ENCODE measurements around the gene YWHAB.

Gene YWHAB

DNA sequence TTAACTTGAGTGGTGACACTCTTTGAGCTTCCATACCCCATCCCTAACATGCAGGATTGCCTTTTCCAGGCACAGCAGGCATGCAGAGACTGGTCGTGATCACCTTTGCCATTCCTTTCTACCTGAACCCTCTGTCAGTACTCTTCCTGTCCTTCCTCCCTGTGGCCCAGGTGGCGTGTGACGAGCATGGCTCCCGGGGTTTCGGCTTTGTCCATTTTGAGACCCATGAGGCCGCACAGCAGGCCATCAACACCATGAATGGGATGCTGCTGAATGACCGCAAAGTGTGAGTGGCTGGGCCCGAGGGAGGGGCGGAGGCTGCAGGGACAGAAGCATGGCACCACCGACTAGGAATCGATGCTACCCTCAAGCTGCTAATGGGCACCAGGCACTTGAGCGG is 31.1 kb downstream of the YWHAB start:
- DNase-seq, result no peak

DNA sequence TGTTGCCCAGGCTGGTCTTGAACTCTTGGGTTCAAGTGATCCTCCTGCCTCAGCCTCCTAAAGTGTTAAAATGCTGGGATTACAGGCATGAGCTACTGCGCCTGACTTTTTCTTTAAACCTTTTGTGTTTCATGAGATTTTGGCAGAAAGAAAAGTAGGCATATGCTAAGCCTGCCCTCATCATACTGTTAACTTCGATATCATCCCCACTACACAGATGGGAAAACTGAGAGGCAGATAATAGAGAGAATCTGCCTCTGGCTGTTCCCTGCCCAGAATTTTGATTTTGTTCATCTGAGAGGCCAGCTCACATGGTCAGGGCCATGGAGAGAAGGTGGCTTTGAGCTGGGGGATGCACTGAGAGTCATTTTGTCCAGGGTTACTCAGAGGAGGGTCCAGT is 31.9 kb downstream of the YWHAB start:
- no peak for DNase-seq

DNA sequence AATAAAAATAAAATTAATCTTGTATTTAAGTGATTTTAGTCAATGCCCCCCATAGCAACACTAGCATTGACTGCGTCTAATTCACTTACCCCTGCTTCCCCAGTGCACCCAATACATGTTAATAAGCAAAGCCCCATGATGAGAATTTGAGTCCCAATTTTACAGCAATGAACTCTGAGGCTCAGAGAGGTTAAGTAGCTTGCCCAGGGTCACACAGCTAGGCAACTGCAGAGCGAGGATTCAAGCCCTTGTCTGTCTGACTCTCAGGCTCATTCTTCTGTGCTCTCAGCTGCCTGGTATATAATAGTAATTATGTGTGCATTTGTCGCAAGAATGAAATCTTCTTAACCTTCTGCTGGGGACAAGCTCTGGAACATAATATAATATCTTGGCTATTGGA is 32.8 kb downstream of the YWHAB start:
- no peak for DNase-seq

DNA sequence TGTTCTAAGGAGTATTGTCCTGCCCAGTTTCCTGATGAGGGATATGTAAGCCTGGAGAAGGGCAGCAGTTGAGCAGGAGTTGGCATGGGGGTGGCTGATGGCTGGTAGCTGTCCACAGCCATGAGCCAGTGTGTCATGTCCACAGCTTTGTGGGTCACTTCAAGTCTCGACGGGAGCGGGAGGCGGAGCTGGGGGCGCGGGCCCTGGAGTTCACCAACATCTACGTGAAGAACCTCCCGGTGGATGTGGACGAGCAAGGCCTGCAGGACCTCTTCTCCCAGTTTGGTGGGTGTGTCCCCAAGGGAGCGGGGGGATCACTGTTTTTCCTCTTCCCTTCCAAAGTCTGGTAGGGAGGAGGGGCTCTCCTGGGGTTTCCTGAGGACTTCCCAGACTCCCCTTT is 33.3 kb downstream of the YWHAB start:
- DNase-seq, result no peak

DNA sequence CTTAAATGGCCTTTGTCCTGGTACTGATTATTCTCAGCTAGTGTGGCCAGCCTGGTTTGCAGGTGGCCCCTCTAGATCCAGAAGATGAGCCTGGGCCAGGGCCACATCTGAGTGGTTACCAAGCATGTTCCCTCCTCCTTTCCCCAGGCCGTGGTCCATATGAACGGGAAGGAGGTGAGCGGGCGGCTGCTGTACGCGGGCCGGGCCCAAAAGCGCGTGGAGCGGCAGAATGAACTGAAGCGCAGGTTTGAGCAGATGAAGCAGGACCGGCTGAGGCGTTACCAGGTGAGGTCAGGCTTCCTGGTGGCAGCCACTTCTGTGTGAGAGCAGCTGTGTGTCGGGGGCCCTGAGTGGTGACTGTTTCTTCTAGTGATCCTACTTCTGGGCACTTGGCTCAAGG is 35.9 kb downstream of the YWHAB start:
- no peak for DNase-seq

DNA sequence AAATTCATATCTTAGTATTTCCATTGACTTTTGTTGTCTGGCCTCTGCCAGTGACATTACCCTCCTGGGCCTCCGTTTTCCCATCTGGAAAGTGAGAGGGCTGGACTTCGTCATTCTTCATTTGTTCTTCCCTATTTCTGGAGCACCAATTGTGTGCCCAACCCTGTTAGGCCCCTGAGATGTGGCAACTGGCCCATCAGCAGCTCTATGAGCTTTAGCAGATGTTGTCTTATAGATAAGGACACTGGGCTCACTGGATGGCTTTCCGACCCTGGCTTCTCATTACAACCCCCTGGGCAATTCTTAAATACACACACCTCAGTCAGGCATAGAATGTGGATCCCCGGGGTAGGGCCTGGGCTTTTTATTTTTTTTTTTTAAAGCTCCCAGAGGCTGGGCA is 39.0 kb downstream of the YWHAB start:
- DNase-seq, result peak; percentile 73

DNA sequence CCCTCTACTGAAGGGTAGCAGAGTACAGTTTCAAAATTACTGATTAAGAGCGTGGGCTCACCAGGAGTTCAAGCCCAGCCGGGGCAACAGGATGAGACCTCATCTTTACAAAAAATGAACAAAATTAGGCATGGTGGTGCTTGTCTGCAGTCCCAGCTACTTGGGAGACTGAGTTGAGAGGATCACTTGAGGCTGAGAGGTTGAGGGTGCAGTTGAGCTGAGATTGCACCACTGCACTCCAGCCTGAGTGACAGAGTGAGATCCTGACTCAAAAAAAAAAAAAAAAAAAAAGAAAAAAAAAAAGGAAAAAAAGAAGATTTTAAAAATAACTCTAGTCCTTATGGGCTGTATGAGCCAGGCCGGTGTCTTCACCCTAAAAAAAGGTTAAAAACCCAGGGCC is 43.1 kb downstream of the YWHAB start:
- DNase-seq, result no peak

DNA sequence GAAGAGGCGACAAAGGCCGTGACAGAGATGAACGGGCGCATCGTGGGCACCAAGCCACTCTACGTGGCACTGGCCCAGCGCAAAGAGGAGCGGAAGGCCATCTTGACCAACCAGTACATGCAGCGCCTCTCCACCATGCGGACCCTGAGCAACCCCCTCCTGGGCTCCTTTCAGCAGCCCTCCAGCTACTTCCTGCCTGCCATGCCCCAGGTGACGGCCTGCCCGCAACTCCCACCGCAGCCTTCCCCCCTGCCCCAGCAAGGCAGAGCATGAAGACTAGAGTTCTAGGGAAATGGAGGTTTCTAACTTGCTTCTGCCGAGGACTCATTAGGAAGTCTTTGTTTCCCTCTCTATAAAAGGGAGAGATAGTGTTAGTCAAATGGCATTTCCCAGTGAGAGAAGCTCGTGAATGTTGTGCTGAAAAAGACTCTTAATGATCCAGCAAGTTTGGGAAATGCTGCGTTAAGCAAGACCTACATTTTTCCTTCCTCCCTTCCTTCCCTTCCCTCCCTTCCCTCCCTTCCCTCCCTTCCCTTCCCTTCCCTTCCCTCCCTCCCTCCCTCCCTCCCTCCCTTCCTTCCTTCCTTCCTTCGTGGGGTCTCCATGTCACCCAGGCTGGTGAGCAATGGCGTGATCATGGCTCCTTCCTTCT is 45.1 kb downstream of the YWHAB start:
- DNase-seq, result no peak

DNA sequence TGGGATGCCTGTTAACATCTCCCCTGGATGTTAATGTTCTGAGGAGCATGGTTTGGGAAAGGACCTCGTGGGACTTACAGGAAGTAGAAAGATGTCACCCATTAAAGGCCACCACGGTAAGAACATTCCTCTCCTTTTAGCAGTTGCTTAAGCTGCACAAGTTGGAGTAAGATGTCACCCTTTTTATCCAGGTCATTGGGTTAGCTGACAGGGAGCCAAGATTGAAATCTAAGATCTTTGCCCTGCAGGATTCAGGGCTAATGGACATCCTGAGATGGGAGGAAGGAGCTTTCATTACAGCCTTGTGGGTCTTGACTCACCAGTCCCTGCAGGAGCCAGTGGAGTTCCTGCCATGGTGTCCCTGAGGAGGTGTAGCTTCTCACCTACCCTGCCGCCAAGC is 46.4 kb downstream of the YWHAB start:
- DNase-seq, result no peak

DNA sequence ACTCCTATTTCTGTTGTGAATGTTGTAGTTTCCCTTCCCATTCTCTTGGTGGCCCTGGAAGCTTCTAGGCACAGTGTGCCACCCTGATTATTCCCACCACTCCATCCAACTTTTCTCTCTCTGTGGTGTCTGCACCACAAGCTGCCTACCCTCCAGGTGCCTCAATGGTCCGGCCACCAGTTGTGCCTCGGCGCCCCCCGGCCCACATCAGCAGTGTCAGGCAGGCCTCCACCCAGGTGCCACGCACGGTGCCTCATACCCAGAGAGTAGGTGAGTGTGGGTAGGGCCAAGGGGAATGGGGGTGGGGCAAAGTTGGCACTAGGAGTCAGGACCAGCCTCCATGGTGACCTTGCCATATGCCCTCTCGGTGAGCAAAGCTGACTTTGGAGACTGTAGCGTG is 47.4 kb downstream of the YWHAB start:
- DNase-seq, result no peak

DNA sequence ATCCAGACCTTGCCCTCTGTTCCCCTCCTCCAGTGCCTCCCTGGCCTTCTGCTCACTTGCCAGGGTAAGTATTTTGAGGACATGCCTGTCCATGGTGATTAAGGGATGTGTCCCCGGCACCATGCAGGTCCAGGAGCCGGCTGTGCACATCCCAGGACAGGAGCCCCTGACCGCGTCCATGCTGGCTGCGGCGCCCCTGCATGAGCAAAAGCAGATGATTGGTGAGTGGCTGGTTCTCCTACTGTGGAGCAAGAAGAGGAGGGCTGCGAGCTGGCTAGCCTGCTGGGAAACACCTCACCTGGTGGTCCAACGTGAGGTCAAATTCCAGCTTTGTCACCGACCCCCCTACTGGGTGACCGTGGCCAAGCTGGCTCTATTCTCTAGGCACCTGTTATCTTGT is 51.0 kb downstream of the YWHAB start:
- DNase-seq, result no peak

DNA sequence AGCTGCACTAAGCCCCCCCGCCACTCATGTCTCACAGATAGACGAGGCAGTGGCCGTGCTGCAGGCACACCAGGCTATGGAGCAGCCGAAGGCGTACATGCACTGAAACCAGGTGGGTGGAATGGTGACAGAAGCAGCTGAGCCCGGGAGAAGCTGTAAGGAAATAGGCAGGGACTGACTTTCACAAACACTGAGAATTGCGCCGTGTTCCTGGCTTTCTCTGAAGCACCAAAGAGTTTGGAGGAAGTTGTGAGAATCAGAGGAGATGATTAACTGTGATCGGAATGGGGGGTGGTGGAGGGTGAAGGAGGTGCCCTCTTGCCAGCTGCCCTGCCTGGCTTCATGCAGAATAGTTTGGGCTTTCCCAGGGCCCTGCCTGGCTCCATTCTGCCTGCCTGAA is 53.1 kb downstream of the YWHAB start:
- no peak for DNase-seq

DNA sequence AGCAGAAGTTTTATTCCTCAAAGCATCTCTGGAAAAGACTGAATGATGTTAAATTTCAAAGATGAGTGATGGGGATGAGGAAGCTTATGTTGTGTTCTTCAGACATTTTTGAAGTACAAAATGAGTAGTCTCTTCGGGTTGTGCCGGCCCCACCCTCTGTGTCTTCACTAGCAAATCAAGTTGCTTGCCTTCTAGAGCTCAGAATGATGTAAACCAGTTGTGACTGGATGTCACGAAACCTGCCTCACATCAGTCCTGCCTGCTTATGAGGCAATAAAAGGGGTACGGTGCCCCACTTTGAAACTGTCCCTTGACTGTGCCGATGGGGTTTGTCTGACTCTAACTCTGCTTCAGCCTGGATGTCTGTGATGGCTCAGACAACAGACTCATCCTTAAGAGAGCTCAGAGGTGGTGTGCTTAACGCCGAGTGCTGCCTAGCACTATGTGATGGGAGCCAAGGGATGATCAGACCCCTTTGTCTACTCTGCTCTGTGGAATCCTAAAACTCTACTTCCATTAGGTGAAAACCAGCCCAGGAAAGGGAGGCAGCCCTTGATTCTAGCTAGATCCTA is 55.7 kb downstream of the YWHAB start:
- DNase-seq, result no peak

DNA sequence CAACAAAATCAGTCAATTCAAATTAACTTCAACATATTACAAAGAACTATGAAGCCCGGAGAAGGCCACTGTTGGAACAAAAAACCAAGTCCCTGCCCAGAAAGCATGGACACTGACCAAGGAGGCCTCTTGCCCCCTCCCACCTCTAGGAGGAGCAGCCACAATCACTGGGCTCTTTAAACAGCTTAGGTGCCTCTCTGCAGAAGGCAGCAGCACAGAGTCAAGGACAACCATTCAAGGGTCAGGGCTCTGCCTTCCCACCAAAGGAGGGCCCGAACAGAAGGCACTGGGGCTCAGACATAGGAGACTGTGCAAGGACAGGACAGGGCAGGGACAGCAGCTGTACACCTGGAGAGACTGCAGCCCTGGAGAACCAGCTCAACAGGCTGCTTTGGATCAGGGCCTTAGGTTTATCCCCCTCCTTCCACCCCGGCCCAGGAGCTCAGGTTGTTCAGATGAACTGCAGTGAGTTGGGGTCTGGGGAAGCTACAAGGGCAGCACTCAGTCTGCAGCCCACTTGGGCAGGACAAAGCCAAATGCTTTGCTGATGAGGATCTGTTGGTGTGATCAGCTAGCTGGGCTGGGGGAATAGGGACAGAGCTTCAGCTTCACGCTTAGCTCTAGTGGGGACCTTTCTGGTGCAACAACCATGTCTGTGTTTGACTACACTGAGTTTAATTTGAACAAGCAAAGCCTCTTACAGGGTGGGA is 56.9 kb downstream of the YWHAB start:
- DNase-seq, result no peak

DNA sequence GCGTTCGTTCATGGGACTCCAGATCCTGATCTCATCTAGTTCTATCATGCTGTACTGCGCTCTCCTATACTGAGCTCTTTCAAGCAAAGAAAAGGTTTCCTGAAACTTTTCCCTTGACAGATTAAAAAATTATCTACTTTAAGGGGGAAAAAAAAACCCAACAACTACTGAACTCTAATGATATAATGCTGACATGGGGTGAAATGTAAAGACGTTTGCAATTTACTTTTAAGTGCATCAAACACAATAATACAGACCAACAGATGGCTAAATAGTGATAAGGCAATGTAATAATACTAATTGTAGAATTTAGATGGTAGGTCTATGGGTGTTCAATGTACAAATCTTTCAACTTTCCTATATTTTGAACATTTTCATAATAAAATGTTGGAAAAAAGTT is 58.3 kb downstream of the YWHAB start:
- DNase-seq, result no peak

DNA sequence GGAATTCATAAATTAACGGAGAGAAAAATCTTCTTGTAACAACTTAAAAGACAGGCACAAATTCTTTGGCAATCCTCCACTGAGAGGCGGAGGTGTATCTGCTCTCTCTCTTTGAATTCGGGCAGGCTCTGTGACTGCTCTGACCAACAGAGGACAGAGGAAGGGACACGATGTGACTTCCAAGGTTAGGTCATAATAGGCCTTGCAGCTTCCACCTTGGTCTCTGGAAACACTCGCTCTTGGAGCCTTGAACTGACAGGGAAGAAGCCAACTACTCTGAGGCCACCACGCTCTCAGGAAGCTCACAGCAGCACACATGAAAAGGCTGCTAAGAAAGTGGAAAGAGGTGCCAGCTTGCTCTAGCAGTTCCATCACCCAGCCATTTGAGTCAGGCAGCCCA is 59.8 kb downstream of the YWHAB start:
- DNase-seq, result no peak

DNA sequence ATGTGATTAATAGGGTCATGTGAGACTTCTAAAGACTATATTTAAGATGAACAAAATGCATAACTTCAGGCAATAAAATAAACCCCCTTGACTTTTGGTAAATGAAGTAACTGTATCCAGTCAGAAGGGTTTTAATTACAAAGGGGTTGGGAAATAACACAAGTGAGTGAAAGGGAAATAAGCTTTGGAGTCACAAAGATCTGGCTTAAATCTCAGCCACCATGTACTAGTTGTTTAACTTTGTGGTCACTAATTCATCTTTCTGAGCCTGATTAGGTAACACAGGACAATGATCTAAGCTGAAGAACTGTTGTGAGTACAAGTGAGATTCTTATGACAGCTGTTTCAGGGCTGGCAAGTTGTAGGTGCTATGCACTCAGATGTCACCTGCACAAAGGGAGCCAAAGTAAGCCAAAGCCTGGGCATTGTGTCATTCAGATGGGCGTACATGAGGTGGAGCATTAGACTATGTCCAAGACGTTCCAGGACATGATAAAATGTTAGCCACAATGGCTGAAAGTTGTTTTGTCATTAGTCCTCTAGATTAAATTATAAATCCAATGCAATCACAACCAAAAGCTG is 60.9 kb downstream of the YWHAB start:
- no peak for DNase-seq

DNA sequence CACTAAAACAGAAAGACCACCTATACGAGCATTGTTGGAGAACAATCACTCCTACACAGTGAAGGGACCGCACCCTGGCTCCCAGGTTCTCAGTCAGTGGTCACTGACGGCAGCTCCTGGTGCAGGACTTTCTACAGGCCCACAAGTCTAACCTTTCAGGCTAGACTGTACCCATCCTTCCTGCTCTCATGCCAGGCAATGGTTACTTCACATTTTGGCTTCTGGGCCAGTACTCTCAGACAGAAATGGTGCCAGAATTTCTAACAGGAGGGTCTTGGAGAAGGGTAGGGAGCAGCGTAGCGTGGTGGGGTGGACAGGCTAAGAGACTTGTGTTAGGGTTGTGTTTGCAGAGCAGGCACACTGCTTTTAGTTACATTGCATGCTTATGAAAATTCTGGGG is 62.6 kb downstream of the YWHAB start:
- no peak for DNase-seq

DNA sequence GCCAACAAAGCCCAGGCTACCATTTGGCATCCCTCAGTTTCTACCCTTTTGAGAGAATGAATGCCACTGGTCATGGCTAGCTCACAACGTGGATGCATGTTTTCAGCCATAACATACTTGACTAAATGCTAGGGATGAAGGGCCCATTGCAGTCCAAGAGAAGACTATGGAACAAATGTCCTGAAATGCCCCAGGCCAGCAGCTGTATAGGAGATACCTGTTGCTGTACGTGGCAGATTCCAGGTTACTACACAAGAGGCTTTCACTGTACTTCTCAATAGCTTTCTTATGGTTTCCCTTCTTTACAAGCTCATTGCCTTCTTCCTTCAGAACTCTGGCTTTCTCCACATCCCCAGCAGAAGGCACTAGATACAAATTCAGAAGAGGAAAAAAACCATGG is 63.0 kb downstream of the YWHAB start:
- no peak for DNase-seq

DNA sequence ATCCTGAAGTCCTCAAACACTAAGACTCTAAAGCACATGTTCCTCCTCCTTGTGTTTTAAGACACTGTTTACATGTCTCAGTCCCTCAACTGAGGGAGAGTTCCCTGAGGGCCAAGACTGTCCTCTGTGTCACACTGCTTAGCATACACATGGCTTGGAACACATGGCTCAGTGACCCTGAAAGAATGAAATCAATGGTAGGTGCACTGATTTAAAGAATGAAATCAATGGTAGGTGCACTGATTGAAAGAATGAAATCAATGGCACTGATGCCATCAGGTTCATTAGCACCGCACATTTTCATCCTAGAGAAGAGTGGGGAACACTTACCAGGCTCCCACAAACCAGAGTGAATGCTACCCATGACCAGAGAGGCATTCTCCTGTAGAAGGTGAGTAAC is 64.9 kb downstream of the YWHAB start:
- no peak for DNase-seq

DNA sequence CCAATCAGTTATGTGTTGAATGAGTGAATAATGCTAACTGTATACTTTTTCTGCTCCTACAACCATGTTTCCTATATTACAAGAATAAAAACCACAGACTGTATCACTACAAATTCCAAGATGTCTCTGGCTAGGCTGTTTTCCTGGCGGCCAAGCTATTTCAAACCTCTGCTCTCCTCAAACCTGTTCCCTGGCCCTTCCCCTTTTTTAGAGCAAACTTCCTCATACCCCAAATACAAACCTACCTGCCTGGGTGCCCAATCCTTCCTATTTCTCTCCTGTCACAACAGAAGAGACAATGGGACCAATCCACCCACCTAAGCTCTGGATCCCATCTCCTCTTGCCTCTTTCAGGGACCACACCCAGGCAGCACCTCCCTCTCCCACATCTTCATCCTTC is 67.2 kb downstream of the YWHAB start:
- no peak for DNase-seq

DNA sequence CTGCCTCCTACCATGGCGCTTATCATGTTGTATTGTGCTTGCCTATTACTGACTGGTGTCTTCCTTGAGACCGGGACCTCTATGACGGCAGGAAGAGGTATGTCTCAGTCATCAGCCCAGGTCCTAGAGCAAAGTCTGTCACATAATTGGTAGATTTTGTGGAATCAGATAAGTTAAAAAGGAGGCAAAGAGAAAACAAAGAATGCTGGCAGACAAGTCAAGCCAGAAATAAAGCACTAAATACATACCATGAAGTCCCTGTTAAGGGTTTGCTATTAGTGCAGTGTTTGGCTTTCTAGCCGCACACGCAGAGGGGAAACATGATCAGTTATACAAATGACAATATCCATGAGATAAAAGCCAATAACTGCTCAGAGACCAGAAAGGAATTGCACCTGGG is 68.7 kb downstream of the YWHAB start:
- no peak for DNase-seq

DNA sequence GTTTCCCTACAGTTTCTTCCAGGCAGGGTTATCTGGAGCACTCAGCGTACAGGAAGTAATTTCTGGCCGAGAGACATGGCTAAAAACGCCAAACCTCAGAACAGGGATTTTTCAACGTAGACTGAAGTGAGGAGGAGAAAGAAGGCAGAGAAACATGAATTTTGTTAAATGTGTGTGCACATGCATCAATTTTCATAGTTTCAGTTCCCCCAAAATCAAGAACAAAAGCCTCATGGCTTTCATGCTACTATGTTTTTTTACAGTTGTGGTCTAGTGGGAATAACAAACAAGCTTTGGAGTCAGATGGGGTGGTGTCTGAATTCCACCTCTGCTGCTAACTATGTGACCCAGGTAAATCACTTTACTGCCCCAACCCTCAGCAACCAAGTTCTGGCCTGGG is 69.8 kb downstream of the YWHAB start:
- no peak for DNase-seq

DNA sequence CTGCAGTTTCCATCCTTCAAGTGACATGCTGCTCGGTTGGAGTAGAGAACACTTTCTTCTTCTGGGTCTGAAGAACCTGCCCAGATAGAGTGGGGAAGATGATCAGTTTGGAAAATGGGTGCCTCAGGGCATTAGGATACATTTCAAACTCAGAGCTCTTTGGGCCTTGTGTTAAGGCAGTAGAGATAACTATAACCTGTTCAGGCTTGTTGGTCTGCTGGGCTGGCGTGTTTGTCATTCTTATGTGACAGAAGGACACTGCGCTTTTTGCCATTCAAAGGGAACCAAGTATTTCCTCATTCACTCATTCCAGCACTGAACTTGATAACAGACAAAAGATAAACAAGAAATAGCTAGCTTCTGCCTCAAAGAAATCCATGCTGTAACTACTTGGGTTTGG is 70.9 kb downstream of the YWHAB start:
- DNase-seq, result no peak
